HG03159 (cell line): ENCODE results near the gene SLC44A1.

Experiments used
- ATAC-seq: cut with Tn5 transposase; IDR thresholded peaks from one replicate; pipeline ENCODE4 v1.9.1; 2021; ENCODE audit warnings: mild to moderate bottlenecking, moderate library complexity; ENCODE audit not compliant: unreplicated experiment

The SLC44A1 gene

GRCh38 chr9:105269593-105269992 lies 25.1 kb downstream of the SLC44A1 start:
- no peak for ATAC-seq

GRCh38 chr9:105270711-105271110 lies 26.3 kb downstream of the SLC44A1 start:
- ATAC-seq = no peak

- no peak for ATAC-seq
These were observed 29.3 kb downstream of the SLC44A1 start for GRCh38 chr9:105273731-105274130.

GRCh38 chr9:105275111-105275510 lies 30.7 kb downstream of the SLC44A1 start:
- no peak for ATAC-seq

GRCh38 chr9:105275938-105276337 lies 31.5 kb downstream of the SLC44A1 start:
- no peak for ATAC-seq

GRCh38 chr9:105278751-105279150 lies 34.3 kb downstream of the SLC44A1 start:
- ATAC-seq = no peak

- no peak for ATAC-seq
These were observed 36.2 kb downstream of the SLC44A1 start for GRCh38 chr9:105280691-105281090.

GRCh38 chr9:105281272-105281671 lies 36.8 kb downstream of the SLC44A1 start:
- ATAC-seq = no peak

GRCh38 chr9:105281926-105282325 lies 37.5 kb downstream of the SLC44A1 start:
- no peak for ATAC-seq

- no peak for ATAC-seq
These were observed 38.6 kb downstream of the SLC44A1 start for GRCh38 chr9:105282870-105283621.

- no peak for ATAC-seq
These were observed 39.3 kb downstream of the SLC44A1 start for GRCh38 chr9:105283795-105284194.

- no peak for ATAC-seq
These were observed 40.0 kb downstream of the SLC44A1 start for GRCh38 chr9:105284463-105284862.

- ATAC-seq = no peak
These were observed 41.6 kb downstream of the SLC44A1 start for GRCh38 chr9:105286098-105286497.

GRCh38 chr9:105289305-105289704 lies 44.9 kb downstream of the SLC44A1 start:
- no peak for ATAC-seq

GRCh38 chr9:105290418-105290817 lies 46.0 kb downstream of the SLC44A1 start:
- no peak for ATAC-seq

GRCh38 chr9:105290954-105291353 lies 46.5 kb downstream of the SLC44A1 start:
- ATAC-seq = no peak

GRCh38 chr9:105291422-105291859 lies 47.0 kb downstream of the SLC44A1 start:
- no peak for ATAC-seq

GRCh38 chr9:105291938-105292337 lies 47.5 kb downstream of the SLC44A1 start:
- no peak for ATAC-seq

GRCh38 chr9:105293408-105293807 lies 49.0 kb downstream of the SLC44A1 start:
- no peak for ATAC-seq

- no peak for ATAC-seq
These were observed 50.7 kb downstream of the SLC44A1 start for GRCh38 chr9:105295201-105295550.

- ATAC-seq = no peak
These were observed 51.5 kb downstream of the SLC44A1 start for GRCh38 chr9:105295986-105296385.

GRCh38 chr9:105296445-105296844 lies 52.0 kb downstream of the SLC44A1 start:
- no peak for ATAC-seq

GRCh38 chr9:105296877-105297287 lies 52.4 kb downstream of the SLC44A1 start:
- no peak for ATAC-seq
